GM21447 (cell line): Measurements from ENCODE around the gene DNAAF8.
A peak's percentile ranks its signal among the peaks of the same experiment; 100 is the strongest.

ENCODE experiments used
- ATAC-seq: cut with Tn5 transposase; IDR thresholded peaks from one replicate; pipeline ENCODE4 v1.9.1; 2021; ENCODE audit not compliant: unreplicated experiment

DNAAF8 gene

GRCh38 chr16:4750896-4751295 lies 16.6 kb downstream of the DNAAF8 start:
- no peak for ATAC-seq

GRCh38 chr16:4752351-4753100 lies 18.2 kb downstream of the DNAAF8 start:
- ATAC-seq: no peak

- ATAC-seq: no peak
Measured at GRCh38 chr16:4753227-4753626, 18.9 kb downstream of the DNAAF8 start.

GRCh38 chr16:4754865-4755264 lies 20.5 kb downstream of the DNAAF8 start:
- no peak for ATAC-seq

GRCh38 chr16:4755687-4756086 lies 21.4 kb downstream of the DNAAF8 start:
- no peak for ATAC-seq

GRCh38 chr16:4760221-4760910 lies 26.0 kb downstream of the DNAAF8 start:
- ATAC-seq: no peak

- ATAC-seq: no peak
Measured at GRCh38 chr16:4762205-4762604, 27.9 kb downstream of the DNAAF8 start.

GRCh38 chr16:4763791-4764190 lies 29.5 kb downstream of the DNAAF8 start:
- no peak for ATAC-seq

- ATAC-seq: no peak
Measured at GRCh38 chr16:4765511-4766474, 31.5 kb downstream of the DNAAF8 start.

GRCh38 chr16:4766875-4767628 lies 32.7 kb downstream of the DNAAF8 start, which contains the start of gene ZNF500:
Gene ZNF500, minus strand, starts transcription at chr16:4767162. Its CDS starts 1,184 bp downstream, at chr16:4765978.
- peak; percentile 89 for ATAC-seq

GRCh38 chr16:4767872-4768548 lies 33.7 kb downstream of the DNAAF8 start:
- peak; percentile 8 for ATAC-seq

GRCh38 chr16:4768549-4769305 lies 34.4 kb downstream of the DNAAF8 start:
- ATAC-seq: peak; percentile 67

- ATAC-seq: no peak
Measured at GRCh38 chr16:4769306-4769638, 34.9 kb downstream of the DNAAF8 start.

- ATAC-seq: no peak
Measured at GRCh38 chr16:4771646-4772045, 37.3 kb downstream of the DNAAF8 start.

- no peak for ATAC-seq
Measured at GRCh38 chr16:4772351-4772750, 38.0 kb downstream of the DNAAF8 start.

GRCh38 chr16:4775005-4775404 lies 40.7 kb downstream of the DNAAF8 start:
- no peak for ATAC-seq

- no peak for ATAC-seq
Measured at GRCh38 chr16:4776141-4776705, 41.9 kb downstream of the DNAAF8 start.

GRCh38 chr16:4777339-4778049 lies 43.2 kb downstream of the DNAAF8 start:
- ATAC-seq: no peak

GRCh38 chr16:4778050-4778392 lies 43.7 kb downstream of the DNAAF8 start:
- no peak for ATAC-seq
